ENCODE data around the gene ATP9B.

DNA sequence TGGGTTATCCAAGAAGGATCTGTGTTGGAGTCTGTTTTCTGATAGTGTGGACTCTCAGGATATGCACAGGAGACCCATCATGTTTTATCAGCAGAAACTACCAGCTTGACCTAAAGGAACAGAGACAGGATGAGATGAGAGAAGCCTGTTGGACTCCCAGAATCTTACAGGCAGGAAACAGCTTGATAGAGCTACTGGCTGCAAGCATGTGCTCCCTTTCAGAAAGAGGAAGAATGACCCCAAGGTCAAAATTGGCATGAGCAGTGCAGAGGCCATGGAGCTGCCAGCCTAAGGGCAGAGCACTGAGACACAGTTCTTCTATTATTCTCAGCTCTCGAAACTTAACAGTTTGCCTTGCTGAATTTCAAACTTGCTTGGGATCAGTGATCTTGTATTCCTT lies 191.3 kb downstream of the ATP9B start:
- TF ChIP-seq, protein P1, sequence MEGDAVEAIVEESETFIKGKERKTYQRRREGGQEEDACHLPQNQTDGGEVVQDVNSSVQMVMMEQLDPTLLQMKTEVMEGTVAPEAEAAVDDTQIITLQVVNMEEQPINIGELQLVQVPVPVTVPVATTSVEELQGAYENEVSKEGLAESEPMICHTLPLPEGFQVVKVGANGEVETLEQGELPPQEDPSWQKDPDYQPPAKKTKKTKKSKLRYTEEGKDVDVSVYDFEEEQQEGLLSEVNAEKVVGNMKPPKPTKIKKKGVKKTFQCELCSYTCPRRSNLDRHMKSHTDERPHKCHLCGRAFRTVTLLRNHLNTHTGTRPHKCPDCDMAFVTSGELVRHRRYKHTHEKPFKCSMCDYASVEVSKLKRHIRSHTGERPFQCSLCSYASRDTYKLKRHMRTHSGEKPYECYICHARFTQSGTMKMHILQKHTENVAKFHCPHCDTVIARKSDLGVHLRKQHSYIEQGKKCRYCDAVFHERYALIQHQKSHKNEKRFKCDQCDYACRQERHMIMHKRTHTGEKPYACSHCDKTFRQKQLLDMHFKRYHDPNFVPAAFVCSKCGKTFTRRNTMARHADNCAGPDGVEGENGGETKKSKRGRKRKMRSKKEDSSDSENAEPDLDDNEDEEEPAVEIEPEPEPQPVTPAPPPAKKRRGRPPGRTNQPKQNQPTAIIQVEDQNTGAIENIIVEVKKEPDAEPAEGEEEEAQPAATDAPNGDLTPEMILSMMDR (IDR thresholded peaks at IDR 0.05): no peak
- no peak for TF ChIP-seq SIN3A (IDR thresholded peaks at IDR 0.05; ENCODE audit: borderline replicate concordance, insufficient read depth, low read depth, low read length)
- TF ChIP-seq, protein P2, sequence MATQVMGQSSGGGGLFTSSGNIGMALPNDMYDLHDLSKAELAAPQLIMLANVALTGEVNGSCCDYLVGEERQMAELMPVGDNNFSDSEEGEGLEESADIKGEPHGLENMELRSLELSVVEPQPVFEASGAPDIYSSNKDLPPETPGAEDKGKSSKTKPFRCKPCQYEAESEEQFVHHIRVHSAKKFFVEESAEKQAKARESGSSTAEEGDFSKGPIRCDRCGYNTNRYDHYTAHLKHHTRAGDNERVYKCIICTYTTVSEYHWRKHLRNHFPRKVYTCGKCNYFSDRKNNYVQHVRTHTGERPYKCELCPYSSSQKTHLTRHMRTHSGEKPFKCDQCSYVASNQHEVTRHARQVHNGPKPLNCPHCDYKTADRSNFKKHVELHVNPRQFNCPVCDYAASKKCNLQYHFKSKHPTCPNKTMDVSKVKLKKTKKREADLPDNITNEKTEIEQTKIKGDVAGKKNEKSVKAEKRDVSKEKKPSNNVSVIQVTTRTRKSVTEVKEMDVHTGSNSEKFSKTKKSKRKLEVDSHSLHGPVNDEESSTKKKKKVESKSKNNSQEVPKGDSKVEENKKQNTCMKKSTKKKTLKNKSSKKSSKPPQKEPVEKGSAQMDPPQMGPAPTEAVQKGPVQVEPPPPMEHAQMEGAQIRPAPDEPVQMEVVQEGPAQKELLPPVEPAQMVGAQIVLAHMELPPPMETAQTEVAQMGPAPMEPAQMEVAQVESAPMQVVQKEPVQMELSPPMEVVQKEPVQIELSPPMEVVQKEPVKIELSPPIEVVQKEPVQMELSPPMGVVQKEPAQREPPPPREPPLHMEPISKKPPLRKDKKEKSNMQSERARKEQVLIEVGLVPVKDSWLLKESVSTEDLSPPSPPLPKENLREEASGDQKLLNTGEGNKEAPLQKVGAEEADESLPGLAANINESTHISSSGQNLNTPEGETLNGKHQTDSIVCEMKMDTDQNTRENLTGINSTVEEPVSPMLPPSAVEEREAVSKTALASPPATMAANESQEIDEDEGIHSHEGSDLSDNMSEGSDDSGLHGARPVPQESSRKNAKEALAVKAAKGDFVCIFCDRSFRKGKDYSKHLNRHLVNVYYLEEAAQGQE (IDR thresholded peaks at IDR 0.05; ENCODE audit: insufficient read depth in 1 of 2, low read depth in 2 of 2, low read length in 1 of 2): no peak
- TF ChIP-seq POLR2AphosphoS5 (IDR thresholded peaks at IDR 0.05; ENCODE audit: low read depth, low read length): no peak

Data from Panc1 (cell line).